HG03378 (cell line): ENCODE data around the gene GOLGA6L2.

Experiments
- ATAC-seq: cut with Tn5 transposase; IDR thresholded peaks from one replicate; pipeline ENCODE4 v1.9.1; 2021; ENCODE audit warnings: mild to moderate bottlenecking, moderate library complexity; ENCODE audit not compliant: unreplicated experiment

Gene GOLGA6L2, protein sequence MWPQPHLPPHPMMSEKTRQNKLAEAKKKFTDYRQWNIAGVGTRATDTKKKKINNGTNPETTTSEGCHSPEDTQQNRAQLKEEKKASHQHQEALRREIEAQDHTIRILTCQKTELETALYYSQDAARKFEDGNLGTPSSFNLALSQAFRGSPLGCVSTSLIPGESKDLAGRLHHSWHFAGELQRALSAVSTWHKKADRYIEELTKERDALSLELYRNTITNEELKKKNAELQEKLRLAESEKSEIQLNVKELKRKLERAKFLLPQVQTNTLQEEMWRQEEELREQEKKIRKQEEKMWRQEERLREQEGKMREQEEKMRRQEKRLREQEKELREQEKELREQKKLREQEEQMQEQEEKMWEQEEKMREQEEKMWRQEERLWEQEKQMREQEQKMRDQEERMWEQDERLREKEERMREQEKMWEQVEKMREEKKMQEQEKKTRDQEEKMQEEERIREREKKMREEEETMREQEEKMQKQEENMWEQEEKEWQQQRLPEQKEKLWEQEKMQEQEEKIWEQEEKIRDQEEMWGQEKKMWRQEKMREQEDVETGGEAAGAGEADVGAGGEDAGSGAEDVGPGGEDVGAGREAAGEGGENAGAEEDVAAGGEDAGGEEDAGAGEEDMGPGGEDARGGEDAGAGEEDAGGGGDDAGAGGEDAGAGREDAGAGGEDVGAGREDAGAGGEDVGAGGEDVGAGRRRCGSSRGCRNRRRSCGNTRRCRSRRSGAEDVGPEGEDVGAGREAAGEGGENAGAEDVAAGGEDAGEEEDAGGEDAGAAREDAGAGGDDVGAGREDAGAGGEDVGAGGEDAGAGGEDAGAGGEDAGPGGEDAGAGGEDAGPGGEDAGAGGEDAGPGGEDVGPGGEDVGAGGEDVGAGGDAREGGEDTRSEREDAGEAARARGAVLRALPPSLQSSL

DNA sequence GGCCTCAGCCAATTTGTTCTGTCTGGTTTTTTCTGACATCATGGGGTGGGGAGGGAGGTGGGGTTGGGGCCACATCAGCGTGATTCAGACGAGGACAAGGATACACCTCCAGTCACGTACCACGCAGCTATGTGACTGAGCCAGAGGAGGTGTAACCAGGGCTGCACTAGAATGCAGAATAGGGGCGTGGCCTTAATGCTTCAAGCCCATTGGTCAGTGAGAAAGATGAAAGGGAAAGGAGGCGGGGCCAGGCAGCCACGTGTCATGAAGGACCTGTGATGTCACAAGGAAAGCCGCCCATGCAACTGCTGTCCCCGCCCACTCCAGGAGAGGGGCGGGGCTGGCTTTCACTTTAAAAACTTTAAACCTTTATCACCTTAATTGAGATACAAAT, at the start of gene GOLGA6L2:
GOLGA6L2 (minus strand) TSS at position 137 of the 394 bp plus-strand sequence; CDS start at position 75, 62 bp downstream.
- ATAC-seq: no peak

DNA sequence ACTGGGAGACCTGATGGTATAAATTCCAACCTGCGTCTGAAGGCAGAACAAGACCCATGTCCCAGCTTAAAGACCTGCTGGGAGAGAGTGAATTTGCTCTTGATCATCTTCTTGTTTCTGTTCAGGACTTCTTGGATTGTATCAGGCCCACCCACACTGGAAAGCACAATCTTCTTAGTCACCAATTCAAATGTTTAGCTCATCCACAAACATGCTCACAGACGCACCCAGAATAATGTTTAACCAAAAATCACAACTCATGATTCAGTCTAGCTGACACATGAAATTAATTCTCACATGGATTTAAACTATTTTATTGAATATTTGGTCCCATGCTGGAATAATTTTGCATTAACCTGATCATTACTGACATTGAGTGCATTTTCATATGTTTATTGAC, 37.8 kb upstream of the GOLGA6L2 start:
- ATAC-seq: no peak

DNA sequence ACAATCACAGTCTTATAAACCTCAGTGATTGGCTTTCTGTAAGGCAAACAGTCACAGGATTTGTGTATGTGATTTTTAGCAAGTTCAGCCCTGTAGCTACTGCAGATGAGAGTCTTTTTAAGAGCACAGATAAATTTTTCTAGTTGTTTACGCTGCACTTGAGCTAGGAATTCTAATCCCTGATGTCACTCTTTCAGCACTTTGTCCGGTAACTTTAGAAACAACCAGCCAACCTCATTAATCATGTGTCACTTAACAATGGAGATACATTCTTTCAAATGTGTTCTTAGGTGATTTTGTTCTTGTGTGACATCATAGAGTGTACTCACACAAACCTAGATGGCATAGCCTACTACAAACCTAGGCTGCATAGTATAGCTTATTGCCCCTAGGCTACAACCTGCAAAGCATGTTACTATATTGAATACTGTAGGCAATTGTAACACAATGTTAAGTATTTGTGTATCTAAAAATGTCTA, 36.8 kb upstream of the GOLGA6L2 start:
- no peak for ATAC-seq

GRCh38 chr15:23482764-23483489, 35.9 kb upstream of the GOLGA6L2 start:
- no peak for ATAC-seq

- no peak for ATAC-seq
Observed at GRCh38 chr15:23482228-23482627, 35.2 kb upstream of the GOLGA6L2 start.

DNA sequence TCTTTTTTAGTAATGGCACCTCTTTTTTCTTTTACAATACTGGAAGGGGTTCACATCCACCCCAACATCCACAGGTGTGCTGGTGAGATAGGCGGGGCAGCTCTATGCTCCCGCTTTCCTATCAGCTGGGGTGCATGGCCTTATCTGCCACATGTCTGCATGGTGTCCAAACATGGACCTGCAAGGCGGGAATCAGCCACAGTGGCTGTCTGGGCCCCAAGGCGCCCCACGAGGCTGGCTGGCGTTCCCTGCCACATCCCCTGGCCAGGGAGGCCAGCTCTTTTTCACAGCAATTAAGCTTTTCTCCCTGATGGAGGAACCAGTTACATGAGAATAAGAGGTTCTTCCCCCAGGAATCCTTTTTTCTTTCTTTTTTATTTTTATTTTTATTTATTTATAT, 30.9 kb upstream of the GOLGA6L2 start:
- ATAC-seq: no peak

DNA sequence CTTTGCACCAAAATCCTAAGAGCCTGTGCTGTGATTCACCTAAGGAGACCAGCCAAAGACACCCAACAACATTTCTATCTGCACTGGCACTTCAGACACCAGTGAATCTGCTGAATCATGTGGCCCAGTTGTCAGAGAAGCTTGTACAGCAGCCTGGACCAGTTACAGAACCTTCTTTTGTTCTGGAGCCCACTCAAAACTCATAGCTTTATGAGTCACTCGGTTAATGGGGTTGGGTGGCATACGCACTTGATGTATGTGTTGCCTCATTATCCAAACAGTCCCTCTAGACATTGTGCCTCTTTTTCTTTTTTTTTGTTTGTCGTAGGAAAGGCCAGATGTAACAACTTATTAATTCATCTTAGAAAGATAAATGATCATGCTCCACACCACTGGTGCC, 25.6 kb upstream of the GOLGA6L2 start:
- ATAC-seq: no peak

DNA sequence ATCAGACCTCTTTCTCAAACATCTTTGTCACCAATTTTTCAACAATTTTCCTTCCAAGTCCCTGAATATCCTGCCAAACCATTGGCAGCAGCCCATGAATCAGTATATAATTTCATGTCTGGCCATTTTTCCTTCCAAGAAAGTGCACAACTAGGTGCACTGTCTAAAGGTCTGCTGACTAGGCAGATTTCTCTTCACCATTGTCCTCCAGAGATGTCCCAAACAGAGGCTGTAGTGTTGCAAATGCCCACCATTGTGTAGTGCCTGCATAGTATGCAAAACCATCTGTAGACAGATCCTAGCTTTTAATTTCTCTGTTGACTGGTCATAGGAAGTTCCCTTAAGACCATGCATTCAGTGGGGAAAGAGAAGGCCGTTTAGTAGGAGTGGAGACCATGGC, 25.0 kb upstream of the GOLGA6L2 start:
- no peak for ATAC-seq

GRCh38 chr15:23467110-23467600, 20.1 kb upstream of the GOLGA6L2 start:
- no peak for ATAC-seq

DNA sequence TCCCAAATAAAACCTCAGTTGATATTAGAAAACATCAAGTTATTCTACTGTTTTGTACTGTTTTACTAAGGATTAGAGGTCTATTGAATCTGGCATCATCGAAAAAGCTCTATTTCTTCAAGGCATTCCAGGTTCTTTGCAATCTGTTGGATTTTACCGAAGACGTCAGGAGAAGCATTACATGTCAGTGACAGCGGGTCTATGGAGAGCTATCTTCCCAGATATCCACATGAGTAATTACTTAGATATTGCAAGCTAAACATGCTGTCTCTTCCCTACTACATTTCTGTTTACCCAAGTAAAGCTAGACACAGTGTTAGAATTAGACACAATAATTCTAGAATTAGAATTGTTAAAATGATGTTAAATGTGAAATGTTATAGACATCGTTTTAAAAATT, 10.8 kb upstream of the GOLGA6L2 start:
- no peak for ATAC-seq

- no peak for ATAC-seq
Observed at GRCh38 chr15:23446215-23447106, 582 bp downstream of the GOLGA6L2 start.

DNA sequence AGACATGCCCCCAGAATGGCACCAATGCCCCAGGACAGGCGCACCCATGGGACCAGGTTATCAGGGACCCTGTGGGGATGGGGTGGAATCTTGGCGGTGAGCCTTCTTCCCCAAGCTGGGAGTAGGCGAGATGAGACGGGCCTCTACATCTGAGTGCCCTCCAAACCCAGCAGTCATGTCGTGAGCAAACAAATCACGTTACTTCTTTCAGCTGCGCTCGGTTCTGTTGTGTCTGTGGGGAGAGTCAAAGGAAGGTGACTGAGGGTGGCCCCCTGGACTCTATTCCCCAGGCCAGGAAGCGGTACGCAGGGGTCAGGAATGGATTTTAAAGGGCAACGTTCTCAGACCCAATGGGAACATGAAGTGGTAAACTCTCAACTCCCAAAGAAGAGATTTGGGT, 2.8 kb downstream of the GOLGA6L2 start:
- ATAC-seq: no peak

DNA sequence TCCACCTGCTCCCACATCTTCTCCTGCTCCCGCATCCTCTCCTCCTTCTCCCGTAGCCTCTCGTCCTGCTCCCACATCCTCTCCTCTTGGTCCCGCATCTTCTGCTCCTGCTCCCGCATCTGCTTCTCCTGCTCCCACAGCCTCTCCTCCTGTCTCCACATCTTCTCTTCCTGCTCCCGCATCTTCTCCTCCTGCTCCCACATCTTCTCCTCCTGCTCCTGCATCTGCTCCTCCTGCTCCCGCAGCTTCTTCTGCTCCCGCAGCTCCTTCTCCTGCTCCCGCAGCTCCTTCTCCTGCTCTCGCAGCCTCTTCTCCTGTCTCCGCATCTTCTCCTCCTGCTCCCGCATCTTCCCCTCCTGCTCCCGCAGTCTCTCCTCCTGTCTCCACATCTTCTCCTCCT, 5.8 kb downstream of the GOLGA6L2 start:
- ATAC-seq: no peak

- ATAC-seq: no peak
Observed at GRCh38 chr15:23440596-23440995, 6.4 kb downstream of the GOLGA6L2 start.

- no peak for ATAC-seq
Observed at GRCh38 chr15:23439513-23439912, 7.5 kb downstream of the GOLGA6L2 start.

GRCh38 chr15:23438816-23439466, 8.1 kb downstream of the GOLGA6L2 start:
- no peak for ATAC-seq

DNA sequence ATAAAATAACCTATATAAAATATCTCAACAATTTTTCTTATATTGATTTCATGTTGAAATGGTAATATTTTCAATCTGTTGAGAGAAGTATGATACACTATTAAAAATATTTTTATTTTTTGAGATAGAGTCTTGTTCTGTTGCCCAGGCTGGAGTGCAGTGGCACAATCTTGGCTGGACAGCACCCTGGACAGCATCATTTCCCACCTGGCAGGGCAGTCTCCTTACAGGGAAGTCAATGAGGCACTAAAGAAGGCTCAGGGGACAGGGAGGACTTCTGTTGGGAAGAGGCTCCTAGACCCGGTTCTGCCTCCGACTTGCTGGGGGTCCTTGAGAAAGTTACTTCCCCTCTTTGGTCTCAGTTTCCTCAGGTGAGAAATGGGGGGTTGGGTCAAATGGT, 9.4 kb downstream of the GOLGA6L2 start:
- ATAC-seq: no peak

- no peak for ATAC-seq
Observed at GRCh38 chr15:23437146-23437545, 9.9 kb downstream of the GOLGA6L2 start.

- ATAC-seq: no peak
Observed at GRCh38 chr15:23436421-23436820, 10.6 kb downstream of the GOLGA6L2 start.
